ENCODE measurements around the gene NUDT6. TPM values are rescaled to one million over a fixed set of nuclear protein-coding genes. Genes with fewer than 3 reads are reported as not detected.

NUDT6 gene
- total RNA-seq, 1 experiment from 2014 or later, result 4.0 TPM

DNA sequence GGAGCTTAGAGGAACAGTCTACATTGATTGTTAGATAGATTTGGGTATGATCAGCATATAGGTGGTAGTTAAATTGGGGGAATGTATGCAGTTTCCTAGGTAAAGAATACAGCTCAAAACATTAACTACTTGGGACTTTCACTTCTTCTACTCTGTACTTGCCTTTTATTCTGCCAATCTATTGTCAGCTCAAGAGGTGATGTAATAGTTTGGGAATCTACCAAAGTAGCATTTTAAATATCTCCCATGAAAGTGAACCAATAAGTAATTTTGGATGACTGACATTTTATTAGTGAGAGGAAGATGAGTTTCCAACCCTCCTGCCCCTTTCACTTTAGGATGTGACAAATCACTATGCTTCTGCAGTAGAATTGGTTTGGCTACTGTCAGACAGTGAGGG lies 43.4 kb downstream of the NUDT6 start:
- H3K27me3 ChIP-seq (ENCODE audit: insufficient read depth, low read length), result no peaks in the 10 kb centered on the region
- H3K23me2 ChIP-seq (ENCODE audit: insufficient read length, low read depth, low read length, poor library complexity, severe bottlenecking), result no peaks in the 10 kb centered on the region
- no peak overlapping the region for H4K8ac ChIP-seq (replicated peaks; ENCODE audit: insufficient read length, low read depth, low read length)
- H2AFZ ChIP-seq (ENCODE audit: low read length), result no peak overlapping the region
- Mint-ChIP-seq H3K27me3 (ENCODE audit: low read depth) (no peaks in the 10 kb centered on the region), H3K27ac (peak overlapping the region in 1 of 3 experiments; percentile 81; a peak in 1 of 7 replicates), H3K4me1 (peaks cover 2 to 11% of the 10 kb centered on the region in 2 experiments; a peak in 1 of 4 replicates), H3K9me3 (peaks cover 20 to 32% of the 10 kb centered on the region in 2 experiments), H3K36me3 (ENCODE audit: insufficient read depth in 1 of 3, low read depth in 3 of 3) (peaks cover 68 to 73% (median 71%) of the 10 kb centered on the region in 3 experiments), H3K4me3 (no peak overlapping the region)
- no peaks in the 10 kb centered on the region for H3K9me3 ChIP-seq (ENCODE audit: control insufficient read depth, low read depth, low read length)
- no peak overlapping the region for H3K9ac ChIP-seq (ENCODE audit: extremely low read depth, insufficient read length, low read length)
- H3T11ph ChIP-seq (ENCODE audit: low read length), result no peak overlapping the region
- no peak overlapping the region for H3K27ac ChIP-seq (ENCODE audit: insufficient read length, low read depth, low read length)
- H2BK20ac ChIP-seq (ENCODE audit: low read depth, low read length, poor library complexity, severe bottlenecking), result no peak overlapping the region
- H4K5ac ChIP-seq (ENCODE audit: insufficient read length, low read depth, low read length), result no peak overlapping the region
- H3K56ac ChIP-seq (ENCODE audit: insufficient read length, low read depth, low read length), result no peak overlapping the region
- no peak overlapping the region for H2BK12ac ChIP-seq (ENCODE audit: insufficient read length, low read depth, low read length)
- H3K18ac ChIP-seq (ENCODE audit: insufficient read length, low read depth, low read length), result no peak overlapping the region
- no peaks in the 10 kb centered on the region for H4K20me1 ChIP-seq (ENCODE audit: control insufficient read depth, insufficient read depth, insufficient read length)
- H2AK5ac ChIP-seq (ENCODE audit: insufficient read length, low read length), result no peak overlapping the region
- H3K4me1 ChIP-seq (ENCODE audit: insufficient read depth, low read length), result no peaks in the 10 kb centered on the region
- no peak overlapping the region for H2BK5ac ChIP-seq (ENCODE audit: insufficient read length, low read length)
- H2BK120ac ChIP-seq (ENCODE audit: low read depth, low read length, poor library complexity, severe bottlenecking), result no peak overlapping the region
- H3K79me1 ChIP-seq (ENCODE audit: insufficient read depth, low read depth, low read length, poor library complexity, severe bottlenecking), result peaks cover 12% of the 10 kb centered on the region
- no peaks in the 10 kb centered on the region for H3K79me2 ChIP-seq (ENCODE audit: insufficient read depth, low read length)
- no peak overlapping the region for H3K4me2 ChIP-seq (ENCODE audit: insufficient read depth, insufficient read length, low read length)
- no peak overlapping the region for H3K14ac ChIP-seq (ENCODE audit: insufficient read depth, low read length)
- TF ChIP-seq CTCF (conservative IDR thresholded peaks at IDR 0.05), result no peak
- H3K4ac ChIP-seq (ENCODE audit: low read depth, low read length), result no peak overlapping the region
- no peak overlapping the region for H2BK15ac ChIP-seq (ENCODE audit: low read depth, low read length)
- no peak for DNase-seq
- no peak overlapping the region for H3K23ac ChIP-seq (ENCODE audit: insufficient read length, low read depth, low read length)
- H4K91ac ChIP-seq (ENCODE audit: insufficient read length, low read depth, low read length), result no peak overlapping the region
